Activated gamma-delta T cell treated with Interleukin-2 at 50 U/mL for 16 hours (primary cell): ENCODE results near the gene COBLL1.

ENCODE experiments used
- DNase-seq: peaks from one replicate; pipeline ENCODE4 v3.0.0-alpha.2; 2020

COBLL1 gene

DNA sequence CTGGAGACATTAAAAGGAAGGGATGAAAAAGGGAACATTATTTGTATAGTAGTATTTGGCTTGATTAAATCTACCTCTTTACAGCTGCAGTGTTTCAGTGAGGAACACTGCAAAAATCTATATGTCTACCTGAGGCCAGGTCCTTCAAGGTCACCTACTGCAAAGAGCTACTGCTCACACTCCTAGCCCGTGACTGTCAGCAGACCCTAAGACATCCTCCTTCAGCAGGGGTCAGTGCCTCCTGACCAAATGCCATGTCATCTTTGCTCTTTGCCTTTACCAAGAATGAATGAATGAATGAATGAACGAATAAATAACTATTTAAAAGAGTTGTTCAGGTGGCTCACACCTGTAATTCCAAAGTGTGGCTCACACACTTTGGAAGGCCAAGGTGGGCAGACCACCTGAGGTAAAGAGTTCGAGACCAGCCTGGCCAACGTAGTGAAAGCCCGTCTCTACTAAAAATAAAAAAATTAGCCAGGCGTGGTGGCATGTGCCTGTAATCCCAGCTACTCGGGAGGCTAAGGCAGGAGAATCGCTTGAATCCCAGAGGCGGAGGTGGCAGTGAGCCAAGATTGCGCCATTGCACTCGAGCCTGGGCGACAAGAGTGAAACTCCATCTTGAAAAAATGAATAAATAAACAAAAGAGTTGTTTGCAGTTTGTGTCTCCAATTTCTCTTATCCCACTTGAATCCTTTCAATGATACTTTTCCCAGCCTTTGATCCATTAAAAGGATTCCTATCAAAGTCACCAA lies 136.0 kb downstream of the COBLL1 start:
- DNase-seq: no peak

DNA sequence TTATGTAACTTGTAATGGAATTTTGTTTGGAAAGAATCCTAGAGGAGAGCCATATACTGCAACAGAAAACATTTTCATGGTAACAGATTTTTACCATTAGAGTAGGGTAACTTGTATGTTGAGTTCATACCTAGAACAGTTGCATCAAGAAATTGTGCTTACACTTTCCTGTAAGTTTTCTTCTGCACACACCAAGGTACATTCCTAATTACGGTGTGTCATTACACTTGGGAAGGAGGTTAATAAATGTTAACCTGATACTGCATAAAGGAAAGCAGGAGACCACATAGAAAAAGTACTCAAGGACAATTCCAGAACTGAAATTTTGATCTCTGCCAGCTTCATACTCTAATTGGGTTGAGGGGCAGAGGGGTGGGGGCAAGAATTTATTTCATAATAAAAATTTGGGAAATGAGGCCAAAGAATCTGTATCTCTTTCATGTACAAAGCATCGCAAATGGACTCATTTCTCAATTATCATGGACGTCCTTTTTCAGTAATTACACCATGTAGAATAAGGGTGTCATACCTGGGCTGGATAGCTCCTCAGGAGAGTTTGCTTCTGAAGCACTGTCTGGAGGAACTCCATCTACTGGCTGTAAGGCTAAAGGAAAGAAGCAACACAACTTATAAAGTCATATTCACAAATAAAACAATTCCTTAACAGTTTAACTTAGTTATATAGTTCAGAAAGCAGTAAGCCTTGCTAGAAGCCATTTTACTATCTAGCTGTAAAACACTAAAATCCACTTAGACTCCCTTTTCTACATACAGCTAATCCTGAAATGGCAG lies 137.5 kb downstream of the COBLL1 start:
- no peak for DNase-seq

DNA sequence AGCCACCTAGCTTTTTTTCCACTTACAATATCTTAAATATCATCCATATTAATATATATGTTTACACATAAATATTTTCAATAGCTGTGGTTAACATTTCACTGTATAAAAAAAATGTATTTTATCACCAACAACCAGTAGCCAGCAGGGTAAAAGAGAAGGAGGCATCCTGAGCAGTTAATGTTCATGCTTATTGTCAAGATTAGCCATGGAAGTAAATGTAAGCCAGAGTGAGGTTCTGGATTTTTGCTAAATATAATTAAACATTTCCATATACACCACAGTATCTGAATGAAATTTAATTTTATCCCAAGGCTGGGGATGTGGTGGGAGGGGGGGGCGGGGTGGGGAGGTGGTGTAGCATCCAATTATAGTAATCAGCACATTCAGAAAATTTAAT lies 140.1 kb downstream of the COBLL1 start:
- no peak for DNase-seq

- no peak for DNase-seq
Measured at GRCh38 chr2:164700390-164700789, 141.2 kb downstream of the COBLL1 start.

GRCh38 chr2:164697688-164698461 lies 143.7 kb downstream of the COBLL1 start:
- no peak for DNase-seq

DNA sequence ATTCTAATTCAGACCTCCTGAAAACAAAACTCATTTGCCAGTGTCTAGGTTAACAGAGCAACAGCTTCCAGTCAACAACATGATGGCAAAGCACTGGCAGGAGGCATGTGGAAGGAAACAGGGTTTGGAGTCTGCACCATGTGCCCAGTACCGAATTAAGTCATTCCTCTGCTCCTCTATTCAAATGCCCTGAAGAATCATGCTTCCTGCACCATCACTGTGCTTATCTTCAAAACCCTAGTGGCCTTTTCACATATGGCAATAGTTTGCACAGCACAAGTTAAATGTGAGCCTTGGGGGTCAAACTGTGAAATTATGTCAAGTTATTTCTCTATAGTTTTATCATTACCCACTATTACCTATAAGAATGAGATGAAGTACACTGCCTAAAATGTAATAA lies 145.0 kb downstream of the COBLL1 start:
- DNase-seq: no peak

GRCh38 chr2:164694275-164694695 lies 147.3 kb downstream of the COBLL1 start:
- no peak for DNase-seq

DNA sequence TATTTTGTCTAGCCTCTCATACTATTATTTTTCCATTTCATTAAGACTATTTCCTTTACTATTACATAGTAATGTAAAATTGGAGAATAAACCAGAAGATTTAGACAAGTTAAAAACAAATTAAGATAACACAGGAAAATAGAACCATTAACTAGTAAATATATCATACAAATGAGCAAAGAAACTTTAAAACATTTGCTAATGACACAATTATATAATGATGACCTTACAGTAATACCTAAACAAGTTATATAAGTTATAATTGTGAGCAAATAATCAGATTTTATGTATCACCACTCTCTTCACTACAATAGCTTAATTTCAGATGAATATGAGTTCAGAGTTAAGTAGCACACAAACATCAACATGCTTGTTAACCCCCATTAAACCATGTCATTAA lies 147.8 kb downstream of the COBLL1 start:
- no peak for DNase-seq

- no peak for DNase-seq
Measured at GRCh38 chr2:164693390-164693789, 148.2 kb downstream of the COBLL1 start.

DNA sequence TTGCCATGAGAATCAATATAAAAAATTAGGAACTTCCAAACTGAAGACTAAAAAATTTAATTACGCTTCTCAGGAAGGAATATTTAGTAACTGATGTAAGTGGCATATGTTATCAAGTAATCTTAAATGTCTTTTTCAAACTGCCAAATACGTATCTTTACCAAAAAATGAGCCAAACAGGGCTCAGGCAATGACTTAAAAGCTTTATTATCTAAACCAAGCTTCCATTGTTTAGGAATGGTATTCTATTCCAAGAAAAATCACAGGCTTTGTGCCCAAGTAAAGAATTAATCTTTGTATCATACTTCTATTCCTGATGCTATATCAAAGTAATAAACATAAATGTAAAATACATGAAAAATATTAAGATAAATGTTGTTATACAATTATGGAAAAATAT lies 148.7 kb downstream of the COBLL1 start:
- no peak for DNase-seq

GRCh38 chr2:164692114-164692513 lies 149.5 kb downstream of the COBLL1 start:
- no peak for DNase-seq

GRCh38 chr2:164691346-164691887 lies 150.2 kb downstream of the COBLL1 start:
- no peak for DNase-seq

DNA sequence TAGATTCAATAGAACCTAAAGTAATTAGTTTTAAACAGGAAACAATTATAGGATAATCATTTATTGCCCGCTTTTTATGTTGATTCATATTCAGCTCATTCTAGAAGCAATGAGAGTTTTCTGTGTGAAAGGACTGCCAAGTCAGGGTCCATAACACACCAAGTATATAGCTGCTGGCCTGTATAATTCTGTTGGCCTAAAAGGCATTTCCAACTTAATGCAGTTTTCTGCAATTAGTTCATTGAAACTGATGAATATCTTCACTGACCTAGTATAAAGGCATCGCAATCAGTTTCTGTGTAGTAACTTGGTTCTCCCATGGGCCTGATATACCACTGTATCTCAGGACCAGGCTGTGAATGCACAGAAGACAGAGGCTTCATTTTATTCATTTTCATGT lies 151.3 kb downstream of the COBLL1 start:
- no peak for DNase-seq

GRCh38 chr2:164688896-164689419 lies 152.7 kb downstream of the COBLL1 start:
- no peak for DNase-seq

- DNase-seq: no peak
Measured at GRCh38 chr2:164681009-164681408, 160.6 kb downstream of the COBLL1 start.

- DNase-seq: no peak
Measured at GRCh38 chr2:164678631-164679149, 162.9 kb downstream of the COBLL1 start.

DNA sequence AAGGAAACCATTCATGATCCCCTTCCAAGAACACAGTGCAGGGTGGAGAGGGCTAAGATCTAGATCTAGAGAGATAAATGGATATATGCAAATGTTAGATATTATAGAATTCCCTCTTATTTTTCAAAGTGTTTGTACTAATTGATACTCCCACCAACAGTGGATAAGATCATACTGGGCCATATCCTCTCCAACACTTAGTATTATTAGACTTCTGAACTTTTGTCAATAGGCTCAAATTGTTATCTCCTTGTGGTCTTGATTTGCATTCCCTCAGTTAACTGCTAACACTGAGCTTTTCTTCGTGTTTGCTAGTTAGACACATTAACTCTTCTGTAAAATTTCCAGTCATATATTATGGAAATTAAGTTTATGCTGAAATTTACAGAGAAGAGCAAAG lies 163.9 kb downstream of the COBLL1 start:
- DNase-seq: no peak

GRCh38 chr2:164677271-164677670 lies 164.4 kb downstream of the COBLL1 start:
- DNase-seq: no peak

GRCh38 chr2:164675687-164676086 lies 165.9 kb downstream of the COBLL1 start:
- no peak for DNase-seq

DNA sequence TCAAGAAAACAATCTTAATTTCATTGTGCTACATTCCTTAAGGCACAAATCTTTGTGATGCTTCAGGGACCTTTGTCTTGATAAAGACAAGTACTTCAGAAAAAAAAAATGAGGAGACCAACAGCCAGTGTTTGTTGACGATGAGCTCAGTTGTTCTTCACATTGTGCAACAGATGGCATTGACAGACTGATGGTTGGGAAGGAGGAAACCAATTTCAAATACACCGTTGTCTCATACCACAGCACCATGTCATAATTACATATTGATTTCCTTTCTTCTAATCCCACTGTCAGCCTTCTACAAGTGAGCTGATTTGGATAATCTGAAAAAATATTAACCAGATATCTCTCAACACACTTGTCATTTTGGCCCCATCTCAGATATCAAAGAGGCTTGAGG lies 166.6 kb downstream of the COBLL1 start:
- no peak for DNase-seq

GRCh38 chr2:164671664-164672396 lies 169.8 kb downstream of the COBLL1 start:
- DNase-seq: no peak

DNA sequence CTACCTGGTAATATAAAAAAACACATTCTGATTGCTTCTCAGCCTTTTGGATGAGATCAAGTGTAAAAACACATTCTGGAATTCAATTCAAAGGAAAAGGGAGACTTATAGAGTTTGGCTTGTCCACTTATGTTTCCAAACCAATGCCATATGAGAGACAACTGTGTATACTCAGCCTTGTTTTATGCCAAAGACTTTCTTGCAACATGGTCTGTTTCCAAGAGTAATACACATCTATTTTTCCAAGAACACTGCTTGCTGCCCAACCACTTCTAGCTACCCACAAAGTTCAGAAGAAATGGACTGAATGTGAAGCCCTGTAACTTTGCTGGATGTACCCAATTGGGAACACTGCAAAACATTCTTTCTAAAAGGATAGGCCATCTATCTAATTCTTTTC lies 172.3 kb downstream of the COBLL1 start:
- DNase-seq: no peak
